SK-N-SH (cell line): Measurements from ENCODE around the gene VTN. TPM values are rescaled to one million over a fixed set of nuclear protein-coding genes. Genes with fewer than 3 reads are reported as not detected.

Experiments used
- CTCF ChIA-PET: fragments of 300-600, 350-600 bp; formaldehyde crosslinking; extraction: SDS; loops from one replicate; lab custom pipeline; 2021; lab: Yijun Ruan, JAX
- POLR2A ChIA-PET: fragments of 350-600 bp; sonication (Branson Sonifier 250); formaldehyde crosslinking; extraction: SDS; loops from one replicate; lab custom pipeline; 2020; ENCODE audit warnings: antibody characterized with exemption, inconsistent platforms; lab: Yijun Ruan, JAX
- DNase-seq: peaks from one replicate; pipeline ENCODE4 v3.0.0; 2012
- H2AFZ ChIP-seq: fragments of 200-600 bp; sonication (generic); 2 replicates; pipeline ENCODE4 v1.8.1; 2016; ENCODE audit warnings: antibody characterized with exemption, mild to moderate bottlenecking, low read depth
- H3F3A ChIP-seq: fragments of 200-600 bp; sonication (generic); replicated peaks from 2 replicates; pipeline ENCODE3; 2016; ENCODE audit warnings: antibody characterized with exemption, mild to moderate bottlenecking; ENCODE audit not compliant: insufficient read depth
- H3K27ac ChIP-seq, 2 experiments: fragments of 200-500 bp in 1 of 2; fragments of 200-600 bp in 1 of 2; sonication (Bioruptor generic) in 1 of 2; sonication (generic), shearing (Covaris generic) in 1 of 2; 2 replicates each; pipeline versions ENCODE4 v1.5.1 to v1.6.1; 2014 to 2016; ENCODE audit warnings: low read depth in 2 of 2, inconsistent platforms in 1 of 2, low read length in 1 of 2, mild to moderate bottlenecking in 1 of 2, mixed read lengths in 1 of 2
- H3K27me3 ChIP-seq: fragments of 200-600 bp; sonication (generic), shearing (Covaris generic); 2 replicates; pipeline ENCODE4 v1.6.1; 2016; ENCODE audit warnings: mixed run types; ENCODE audit not compliant: insufficient read depth
- H3K36me3 ChIP-seq, 2 experiments: fragments of 200-500 bp in 1 of 2; fragments of 200-600 bp in 1 of 2; sonication (Bioruptor generic) in 1 of 2; sonication (generic) in 1 of 2; replicated peaks in 1 of 2; 2 replicates each; pipeline versions ENCODE3 to v1.5.1; 2014 to 2016; ENCODE audit warnings: low read length in 1 of 2, mild to moderate bottlenecking in 1 of 2; ENCODE audit not compliant: insufficient read depth in 2 of 2, control insufficient read depth in 1 of 2
- H3K4me1 ChIP-seq, 2 experiments: fragments of 200-500 bp in 1 of 2; fragments of 200-600 bp in 1 of 2; sonication (Bioruptor generic) in 1 of 2; sonication (generic), shearing (Covaris generic) in 1 of 2; 2 replicates each; pipeline versions ENCODE4 v1.5.1 to v1.6.1; 2014 to 2016; ENCODE audit warnings: low read depth in 1 of 2, low read length in 1 of 2, mixed run types in 1 of 2; ENCODE audit not compliant: insufficient read depth in 2 of 2, control insufficient read depth in 1 of 2
- H3K4me2 ChIP-seq: fragments of 200-600 bp; sonication (generic), shearing (Covaris generic); 2 replicates; pipeline ENCODE4 v1.6.1; 2017; ENCODE audit warnings: mixed run types
- H3K4me3 ChIP-seq, 2 experiments: fragments of 200-500 bp in 1 of 2; fragments of 200-600 bp in 1 of 2; sonication (Bioruptor generic) in 1 of 2; sonication (generic), shearing (Covaris generic) in 1 of 2; 2 replicates each; pipeline versions ENCODE4 v1.5.1 to v1.8.1; 2014 to 2016; ENCODE audit warnings: low read depth in 2 of 2, inconsistent platforms in 1 of 2, low read length in 1 of 2, mild to moderate bottlenecking in 1 of 2, mixed read lengths in 1 of 2, moderate library complexity in 1 of 2
- H3K79me2 ChIP-seq: fragments of 200-600 bp; sonication (generic); 2 replicates; pipeline ENCODE4 v1.8.1; 2017; ENCODE audit warnings: mild to moderate bottlenecking; ENCODE audit not compliant: insufficient read depth
- H3K9ac ChIP-seq: fragments of 200-600 bp; sonication (generic); 2 replicates; pipeline ENCODE4 v1.6.1; 2017; ENCODE audit warnings: mixed run types
- H3K9me2 ChIP-seq: fragments of 200-600 bp; sonication (generic); 2 replicates; pipeline ENCODE4 v1.6.1; 2017; ENCODE audit warnings: mixed run types
- H3K9me3 ChIP-seq: fragments of 200-600 bp; sonication (generic); 2 replicates; pipeline ENCODE4 v1.6.1; 2017; ENCODE audit warnings: mixed run types, mild to moderate bottlenecking, moderate library complexity
- H4K20me1 ChIP-seq: fragments of 200-600 bp; sonication (generic); 2 replicates; pipeline ENCODE4 v1.6.1; 2017; ENCODE audit warnings: mild to moderate bottlenecking, mixed run types; ENCODE audit not compliant: insufficient read depth
- CHD2 ChIP-seq: fragments of 150-350 bp; IDR thresholded peaks from 2 replicates; pipeline ENCODE4 v1.6.1; 2018; ENCODE audit warnings: low read length; ENCODE audit not compliant: partially characterized antibody
- EZH2phosphoT487 ChIP-seq: fragments of 200-600 bp; sonication (generic); IDR thresholded peaks from 2 replicates; pipeline ENCODE4 v1.6.1; 2017; ENCODE audit warnings: low read depth, mixed run types, mild to moderate bottlenecking, antibody characterized with exemption, moderate library complexity, borderline replicate concordance
- FOXJ3 ChIP-seq: sonication (generic); formaldehyde crosslinking; IDR thresholded peaks from 2 replicates; pipeline ENCODE4 v1.5.1; 2020; ENCODE audit warnings: mild to moderate bottlenecking, missing genetic modification reagents
- GABPA ChIP-seq: IDR thresholded peaks from 2 replicates; pipeline ENCODE4 v1.4.0; 2012; ENCODE audit warnings: low read depth, mild to moderate bottlenecking
- MXI1 ChIP-seq: IDR thresholded peaks from 2 replicates; pipeline ENCODE4 v1.6.1; 2012; ENCODE audit warnings: mild to moderate bottlenecking, low read depth, low read length, improper control_type of control experiment
- RCOR1 ChIP-seq: fragments of 150-350 bp; IDR thresholded peaks from 2 replicates; pipeline ENCODE4 v1.6.1; 2017; ENCODE audit warnings: antibody characterized with exemption, low read length
- RFX5 ChIP-seq: IDR thresholded peaks from 2 replicates; pipeline ENCODE4 v1.6.1; 2012; ENCODE audit warnings: mild to moderate bottlenecking, improper control_type of control experiment, low read length
- RXRA ChIP-seq: IDR thresholded peaks from 2 replicates; pipeline ENCODE4 v1.4.0; 2012; ENCODE audit warnings: low read depth, mild to moderate bottlenecking, borderline replicate concordance
- SIN3A ChIP-seq: IDR thresholded peaks from 2 replicates; pipeline ENCODE4 v1.6.1; 2012; ENCODE audit warnings: low read depth, mild to moderate bottlenecking, low read length, moderate library complexity, borderline replicate concordance
- TAF1 ChIP-seq: IDR thresholded peaks from 2 replicates; pipeline ENCODE4 v1.6.1; 2012; ENCODE audit warnings: low read depth, mild to moderate bottlenecking, low read length, moderate library complexity, borderline replicate concordance
- YY1 ChIP-seq: IDR thresholded peaks from 2 replicates; pipeline ENCODE4 v1.4.0; 2012; ENCODE audit warnings: low read depth, mild to moderate bottlenecking
- WGBS: methylation state at CpG from one replicate; pipeline ENCODE4 v1.1.6; 2017; ENCODE audit warnings: low lambda C conversion rate; 5-methylcytosine and 5-hydroxymethylcytosine counted together
- polyA plus RNA-seq, 3 experiments: library from polyadenylated mRNA; depleted of rRNA; stranded (reverse); fragments of >200 nt; gene quantifications; 2 replicates each; pipeline ENCODE4 v1.2.3, GENCODE V29; 2012
- TF ChIP-seq, protein P1 (sequence below): IDR thresholded peaks from 2 replicates; pipeline ENCODE4 v1.4.0; 2012; ENCODE audit warnings: low read depth, borderline replicate concordance
- TF ChIP-seq, protein P2 (sequence below): fragments of 150-350 bp; IDR thresholded peaks from 2 replicates; pipeline ENCODE4 v1.6.1; 2016; ENCODE audit warnings: mild to moderate bottlenecking, low read depth, low read length

VTN gene
- polyA plus RNA-seq, 1 of the 3 experiments (the other 2 are of a cell fraction), result 1.2 TPM

DNA sequence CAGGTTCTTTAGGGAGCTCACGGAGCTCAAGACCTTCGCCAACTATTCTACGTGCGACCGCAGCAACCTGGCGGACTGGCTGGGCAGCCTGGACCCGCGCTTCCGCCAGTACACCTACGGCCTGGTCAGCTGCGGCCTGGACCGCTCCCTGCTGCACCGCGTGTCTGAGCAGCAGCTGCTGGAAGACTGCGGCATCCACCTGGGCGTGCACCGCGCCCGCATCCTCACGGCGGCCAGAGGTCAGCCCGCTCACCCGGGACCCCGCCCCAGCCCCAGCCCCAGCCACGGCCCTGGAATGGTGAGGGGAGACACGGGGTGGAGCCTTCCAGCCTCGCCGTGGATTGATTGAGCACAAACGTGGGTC lies 14.9 kb upstream of the VTN start:
- H3K4me1 ChIP-seq, result peaks cover 5 to 13% of the 10 kb centered on the region in 2 experiments; a peak in 2 of 4 replicates
- H3K9me3 ChIP-seq, result no peaks in the 10 kb centered on the region
- H3K36me3 ChIP-seq, result peaks cover 22 to 24% of the 10 kb centered on the region in 2 experiments
- WGBS, result 95% methylated on average over 12 of the region's 29 CpGs
- no peak for TF ChIP-seq TAF1
- no peak for TF ChIP-seq EZH2phosphoT487
- TF ChIP-seq, protein P1, sequence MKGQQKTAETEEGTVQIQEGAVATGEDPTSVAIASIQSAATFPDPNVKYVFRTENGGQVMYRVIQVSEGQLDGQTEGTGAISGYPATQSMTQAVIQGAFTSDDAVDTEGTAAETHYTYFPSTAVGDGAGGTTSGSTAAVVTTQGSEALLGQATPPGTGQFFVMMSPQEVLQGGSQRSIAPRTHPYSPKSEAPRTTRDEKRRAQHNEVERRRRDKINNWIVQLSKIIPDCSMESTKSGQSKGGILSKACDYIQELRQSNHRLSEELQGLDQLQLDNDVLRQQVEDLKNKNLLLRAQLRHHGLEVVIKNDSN, result no peak
- TF ChIP-seq MXI1, result no peak
- no peak for TF ChIP-seq FOXJ3
- no peak for TF ChIP-seq GABPA
- no peak for TF ChIP-seq RCOR1
- TF ChIP-seq, protein P2, sequence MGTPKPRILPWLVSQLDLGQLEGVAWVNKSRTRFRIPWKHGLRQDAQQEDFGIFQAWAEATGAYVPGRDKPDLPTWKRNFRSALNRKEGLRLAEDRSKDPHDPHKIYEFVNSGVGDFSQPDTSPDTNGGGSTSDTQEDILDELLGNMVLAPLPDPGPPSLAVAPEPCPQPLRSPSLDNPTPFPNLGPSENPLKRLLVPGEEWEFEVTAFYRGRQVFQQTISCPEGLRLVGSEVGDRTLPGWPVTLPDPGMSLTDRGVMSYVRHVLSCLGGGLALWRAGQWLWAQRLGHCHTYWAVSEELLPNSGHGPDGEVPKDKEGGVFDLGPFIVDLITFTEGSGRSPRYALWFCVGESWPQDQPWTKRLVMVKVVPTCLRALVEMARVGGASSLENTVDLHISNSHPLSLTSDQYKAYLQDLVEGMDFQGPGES, result no peak
- no peak for TF ChIP-seq RFX5
- no peak for TF ChIP-seq CHD2
- no peak for TF ChIP-seq YY1
- H3K27me3 ChIP-seq, result no peaks in the 10 kb centered on the region
- H3K9ac ChIP-seq, result no peak overlapping the region
- H3K4me3 ChIP-seq, result no peak overlapping the region
- ChIA-PET POLR2A (interaction anchor here (1.2 kb wide), 1 partner anchor 13 kb away, joined by 3 read pairs; no protein-coding TSS in a partner anchor), CTCF (no interaction called here)
- no peak for DNase-seq
- no peaks in the 10 kb centered on the region for H3F3A ChIP-seq
- H4K20me1 ChIP-seq, result 0 out of 2 replicates have a peak, but pooled peaks cover 6% of the 10 kb centered on the region
- H3K27ac ChIP-seq, result no peak overlapping the region
- peaks cover 15% of the 10 kb centered on the region; the same call in 1 of the 2 replicates for H3K79me2 ChIP-seq
- no peaks in the 10 kb centered on the region for H3K9me2 ChIP-seq
- no peak overlapping the region for H3K4me2 ChIP-seq
- H2AFZ ChIP-seq, result no peak overlapping the region

DNA sequence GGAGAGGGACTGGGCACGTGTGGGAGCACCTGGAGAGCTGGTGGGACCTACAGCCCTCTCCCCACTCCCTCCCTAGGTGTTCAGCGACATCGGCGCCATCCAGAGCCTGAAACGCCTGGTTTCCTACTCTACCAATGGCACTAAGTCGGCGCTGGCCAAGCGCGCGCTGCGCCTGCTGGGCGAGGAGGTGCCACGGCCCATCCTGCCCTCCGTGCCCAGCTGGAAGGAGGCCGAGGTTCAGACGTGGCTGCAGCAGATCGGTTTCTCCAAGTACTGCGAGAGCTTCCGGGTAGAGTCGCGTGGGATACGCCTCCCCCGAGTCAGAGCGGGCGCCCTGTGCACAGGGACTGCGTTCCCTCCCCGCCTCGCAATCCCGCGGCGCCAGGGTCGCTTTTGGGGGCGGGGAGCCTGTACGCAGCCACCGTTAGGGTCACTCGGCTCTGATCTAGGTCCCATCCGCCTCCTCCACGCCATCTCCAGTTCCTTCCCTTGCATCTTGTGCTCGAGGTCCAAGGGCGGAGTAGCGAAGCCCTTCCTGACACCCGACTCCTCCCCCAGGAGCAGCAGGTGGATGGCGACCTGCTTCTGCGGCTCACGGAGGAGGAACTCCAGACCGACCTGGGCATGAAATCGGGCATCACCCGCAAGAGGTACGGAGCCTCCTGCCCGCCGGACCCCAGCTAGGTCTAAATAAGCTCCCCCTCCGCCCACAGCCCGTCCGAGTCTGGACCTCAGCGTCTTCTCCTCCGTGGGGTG lies 14.4 kb upstream of the VTN start:
- H3K27me3 ChIP-seq, result no peaks in the 10 kb centered on the region
- DNase-seq, result no peak
- H4K20me1 ChIP-seq, result 0 out of 2 replicates have a peak, but pooled peaks cover 10% of the 10 kb centered on the region
- H3F3A ChIP-seq, result no peaks in the 10 kb centered on the region
- H3K79me2 ChIP-seq, result peaks cover 16% of the 10 kb centered on the region; the same call in 1 of the 2 replicates
- no peak for TF ChIP-seq RXRA
- no peak for TF ChIP-seq SIN3A
- TF ChIP-seq EZH2phosphoT487, result no peak
- no peak for TF ChIP-seq TAF1
- H3K9me2 ChIP-seq, result no peaks in the 10 kb centered on the region
- H3K4me2 ChIP-seq, result no peak overlapping the region
- peaks cover 7 to 14% of the 10 kb centered on the region in 2 experiments; a peak in 2 of 4 replicates for H3K4me1 ChIP-seq
- no peaks in the 10 kb centered on the region for H3K9me3 ChIP-seq
- H3K27ac ChIP-seq, result no peak overlapping the region
- no peak overlapping the region for H3K9ac ChIP-seq
- no peak overlapping the region for H3K4me3 ChIP-seq
- H3K36me3 ChIP-seq, result peaks cover 17 to 22% of the 10 kb centered on the region in 2 experiments
- ChIA-PET CTCF (no interaction called here), POLR2A (interaction anchor here (1.2 kb wide), 1 partner anchor 14 kb away, joined by 3 read pairs; no protein-coding TSS in a partner anchor)
- H2AFZ ChIP-seq, result no peak overlapping the region
- 94% methylated on average over 54 of the region's 56 CpGs for WGBS
